B cell (primary cell): ENCODE results near the gene ELP2. TPM values are rescaled to one million over a fixed set of nuclear protein-coding genes. Genes with fewer than 3 reads are reported as not detected.
A peak's percentile ranks its signal among the peaks of the same experiment; 100 is the strongest.

Source experiments
- ATAC-seq: fragments of 200-7000 bp; cut with Tn5 transposase; one replicate; pipeline ENCODE4 v1.10.0; 2021; ENCODE audit warnings: low read depth, mild to moderate bottlenecking, moderate number of reproducible peaks, moderate library complexity
- CTCF ChIA-PET: fragments of 350-600 bp; sonication (Branson Sonifier 250); formaldehyde crosslinking; loops from one replicate; lab custom pipeline; 2021; ENCODE audit warnings: antibody characterized with exemption, inconsistent platforms; lab: Charles Lee
- POLR2A ChIA-PET: fragments of 350-600 bp; sonication (Branson Sonifier 250); formaldehyde crosslinking; loops from one replicate; lab custom pipeline; 2021; ENCODE audit warnings: antibody characterized with exemption; lab: Charles Lee
- DNase-seq: peaks from one replicate; pipeline ENCODE4 v3.0.0; 2013
- H2AFZ ChIP-seq: 2 replicates; pipeline ENCODE4 v1.6.1; 2012; ENCODE audit warnings: mild to moderate bottlenecking, low read depth, low read length; ENCODE audit not compliant: insufficient read depth, poor library complexity, severe bottlenecking
- H3K27ac ChIP-seq, 2 donors: 1 replicate in 1 of 2; 2 replicates in 1 of 2; pipeline ENCODE4 v1.5.1; 2012 to 2013; ENCODE audit warnings: low read length in 2 of 2, mild to moderate bottlenecking in 2 of 2, moderate library complexity in 1 of 2
- H3K27me3 ChIP-seq, 4 experiments: fragments of 200-600 bp in 1 of 4; sonication (generic) in 1 of 4; replicated peaks in 1 of 4; 1 replicate in 2 of 4; 2 replicates in 2 of 4; pipeline versions ENCODE4 v1.6.1 to v1.7.0; 2013 to 2016; ENCODE audit warnings: low read length in 3 of 4, mild to moderate bottlenecking in 2 of 4, mixed read lengths in 1 of 4, moderate library complexity in 1 of 4; ENCODE audit not compliant: insufficient read depth in 4 of 4, control insufficient read depth in 3 of 4; ENCODE audit errors: control extremely low read depth in 1 of 4
- H3K36me3 ChIP-seq, 2 experiments: replicated peaks in 1 of 2; 1 replicate in 1 of 2; 2 replicates in 1 of 2; pipeline versions ENCODE4 v1.6.1 to v1.7.1; 2013; ENCODE audit warnings: low read length in 1 of 2; ENCODE audit not compliant: insufficient read depth in 2 of 2, control insufficient read depth in 1 of 2; ENCODE audit errors: control extremely low read depth in 1 of 2, extremely low read depth in 1 of 2
- H3K4me1 ChIP-seq, 2 donors: fragments of 200-600 bp in 1 of 2; sonication (generic) in 1 of 2; 1 replicate in 1 of 2; 2 replicates in 1 of 2; pipeline versions ENCODE4 v1.5.1 to v1.6.1; 2013 to 2017; ENCODE audit warnings: low read length in 2 of 2; ENCODE audit not compliant: control insufficient read depth in 2 of 2, insufficient read depth in 2 of 2
- H3K4me2 ChIP-seq: replicated peaks from 2 replicates; pipeline ENCODE3; 2012; ENCODE audit warnings: mild to moderate bottlenecking, low read depth, low read length; ENCODE audit not compliant: poor library complexity, severe bottlenecking
- H3K4me3 ChIP-seq, 5 experiments: fragments of 200-600 bp in 1 of 5; sonication (generic) in 1 of 5; 1 replicate in 3 of 5; 2 replicates in 2 of 5; pipeline versions ENCODE4 v1.5.1 to v1.7.0; 2011 to 2016; ENCODE audit warnings: low read length in 4 of 5, mild to moderate bottlenecking in 4 of 5, low read depth in 2 of 5, control low read depth in 1 of 5, moderate library complexity in 1 of 5; ENCODE audit not compliant: insufficient read depth in 1 of 5; ENCODE audit errors: control extremely low read depth in 1 of 5, extremely low read depth in 1 of 5
- H3K79me2 ChIP-seq: fragments of 200-600 bp; sonication (generic); one replicate; pipeline ENCODE4 v1.6.0; 2016; ENCODE audit warnings: low read length; ENCODE audit not compliant: control insufficient read depth, insufficient read depth
- H3K9ac ChIP-seq: fragments of 200-600 bp; sonication (generic); 2 replicates; pipeline ENCODE4 v1.6.1; 2017; ENCODE audit warnings: mild to moderate bottlenecking, low read length, moderate library complexity
- H3K9me3 ChIP-seq, 3 donors: one replicate each; pipeline versions ENCODE4 v1.6.1 to v1.7.1; 2013; ENCODE audit warnings: low read length in 2 of 3; ENCODE audit not compliant: control insufficient read depth in 2 of 3, insufficient read depth in 1 of 3; ENCODE audit errors: control extremely low read depth in 1 of 3
- H4K20me1 ChIP-seq: 2 replicates; pipeline ENCODE4 v1.6.0; 2012; ENCODE audit warnings: mild to moderate bottlenecking, low read length; ENCODE audit not compliant: insufficient read depth, control insufficient read depth, poor library complexity, severe bottlenecking
- H3K27ac Mint-ChIP-seq: one replicate; pipeline ENCODE4 v1.8.0; 2021; ENCODE audit warnings: mixed read lengths
- H3K27me3 Mint-ChIP-seq: one replicate; pipeline ENCODE4 v1.8.0; 2021; ENCODE audit warnings: mixed read lengths
- H3K4me1 Mint-ChIP-seq: one replicate; pipeline ENCODE4 v1.8.0; 2021; ENCODE audit warnings: mixed read lengths
- H3K4me3 Mint-ChIP-seq: one replicate; pipeline ENCODE4 v1.8.0; 2021; ENCODE audit warnings: mixed read lengths
- H3K9me3 Mint-ChIP-seq: one replicate; pipeline ENCODE4 v1.8.0; 2022; ENCODE audit warnings: mixed read lengths; ENCODE audit not compliant: insufficient read depth
- EZH2 ChIP-seq: IDR thresholded peaks from 2 replicates; pipeline ENCODE4 v1.6.1; 2012; ENCODE audit warnings: borderline replicate concordance, low read depth, mild to moderate bottlenecking, moderate library complexity, low read length; ENCODE audit not compliant: insufficient read depth, poor library complexity, severe bottlenecking
- WGBS: methylation state at CpG from one replicate; pipeline ENCODE4 v1.1.5; 2013; ENCODE audit warnings: missing lambda C conversion rate; ENCODE audit not compliant: insufficient coverage; 5-methylcytosine and 5-hydroxymethylcytosine counted together
- intact Hi-C: fragments of 100-400 bp; cut with micrococcal nuclease; formaldehyde crosslinking; loops from one replicate; pipeline ENCODE4 v1.10.0; 2022
- polyA plus RNA-seq: library from polyadenylated mRNA; depleted of rRNA; stranded (reverse); fragments of >200 nt; gene quantifications from 2 replicates; pipeline ENCODE4 v1.2.3, GENCODE V29; 2012
- total RNA-seq, 2 donors: library from RNA; stranded (reverse); fragments of 120-200 nt in 1 of 2; gene quantifications; 1 replicate in 1 of 2; 2 replicates in 1 of 2; pipeline versions ENCODE4 v1.2.3 to v1.2.4, GENCODE V29; 2013 to 2022
- TF ChIP-seq, protein P1 (sequence below): fragments of 200-600 bp; IDR thresholded peaks from one replicate; pipeline ENCODE4 v1.8.0; 2022; ENCODE audit warnings: antibody characterized with exemption, mild to moderate bottlenecking

Gene ELP2
- total and polyA plus RNA-seq, 2 donors (not counting 1 experiment from before 2014, with no cell fraction given): 45.7 to 137 TPM

DNA sequence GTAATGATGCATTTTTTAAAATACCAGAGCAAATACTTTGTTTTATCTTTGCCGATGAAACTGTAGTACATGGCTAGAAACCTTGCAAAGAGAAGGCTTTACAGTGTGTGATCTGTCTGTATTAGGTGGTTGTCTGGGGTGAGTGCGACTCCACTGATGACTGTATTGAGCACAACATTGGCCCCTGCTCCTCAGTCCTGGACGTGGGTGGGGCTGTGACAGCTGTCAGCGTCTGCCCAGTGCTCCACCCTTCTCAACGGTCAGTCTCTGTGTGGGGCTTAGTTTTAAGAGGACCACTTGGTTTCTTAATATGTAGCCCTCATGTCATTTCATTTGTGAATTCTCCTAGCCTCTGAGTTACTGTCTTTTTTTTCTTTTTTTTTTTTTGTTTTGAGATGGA, 40.2 kb downstream of the ELP2 start:
- no peak for TF ChIP-seq EZH2
- TF ChIP-seq, protein P1, sequence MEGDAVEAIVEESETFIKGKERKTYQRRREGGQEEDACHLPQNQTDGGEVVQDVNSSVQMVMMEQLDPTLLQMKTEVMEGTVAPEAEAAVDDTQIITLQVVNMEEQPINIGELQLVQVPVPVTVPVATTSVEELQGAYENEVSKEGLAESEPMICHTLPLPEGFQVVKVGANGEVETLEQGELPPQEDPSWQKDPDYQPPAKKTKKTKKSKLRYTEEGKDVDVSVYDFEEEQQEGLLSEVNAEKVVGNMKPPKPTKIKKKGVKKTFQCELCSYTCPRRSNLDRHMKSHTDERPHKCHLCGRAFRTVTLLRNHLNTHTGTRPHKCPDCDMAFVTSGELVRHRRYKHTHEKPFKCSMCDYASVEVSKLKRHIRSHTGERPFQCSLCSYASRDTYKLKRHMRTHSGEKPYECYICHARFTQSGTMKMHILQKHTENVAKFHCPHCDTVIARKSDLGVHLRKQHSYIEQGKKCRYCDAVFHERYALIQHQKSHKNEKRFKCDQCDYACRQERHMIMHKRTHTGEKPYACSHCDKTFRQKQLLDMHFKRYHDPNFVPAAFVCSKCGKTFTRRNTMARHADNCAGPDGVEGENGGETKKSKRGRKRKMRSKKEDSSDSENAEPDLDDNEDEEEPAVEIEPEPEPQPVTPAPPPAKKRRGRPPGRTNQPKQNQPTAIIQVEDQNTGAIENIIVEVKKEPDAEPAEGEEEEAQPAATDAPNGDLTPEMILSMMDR: no peak
- Mint-ChIP-seq H3K9me3 (no peaks in the 10 kb centered on the region), H3K27me3 (no peaks in the 10 kb centered on the region), H3K4me1 (no peaks in the 10 kb centered on the region), H3K4me3 (no peak overlapping the region), H3K27ac (peak overlapping the region; percentile 15)
- peaks cover 0 to 3% (median 0%) of the 10 kb centered on the region in 3 donors for H3K9me3 ChIP-seq
- no peaks in the 10 kb centered on the region for H3K4me1 ChIP-seq
- WGBS: 100% methylated on average over 3 of the region's 5 CpGs
- CTCF ChIA-PET: no interaction called here
- H3K27me3 ChIP-seq: no peaks in the 10 kb centered on the region
- no peaks in the 10 kb centered on the region for H3K79me2 ChIP-seq
- no peak overlapping the region for H3K4me2 ChIP-seq
- POLR2A ChIA-PET: no interaction called here
- H3K9ac ChIP-seq: no peak overlapping the region
- H3K36me3 ChIP-seq: peaks cover 18 to 74% of the 10 kb centered on the region in 2 experiments
- DNase-seq: no peak
- intact Hi-C loops: no loop called here
- H4K20me1 ChIP-seq: no peaks in the 10 kb centered on the region
- ATAC-seq: no peak
- no peak overlapping the region for H3K27ac ChIP-seq
- H2AFZ ChIP-seq: no peak overlapping the region
- no peak overlapping the region for H3K4me3 ChIP-seq

- 73% methylated on average over 1 of the region's 1 CpG for WGBS
- H3K4me1 Mint-ChIP-seq: peaks cover 14% of the 10 kb centered on the region
- Histone ChIP-seq H3K36me3 (peaks cover 27 to 72% of the 10 kb centered on the region in 2 experiments), H3K9ac (no peak overlapping the region), H3K4me3 (no peak overlapping the region), H3K4me1 (peaks cover 11 to 13% of the 10 kb centered on the region in 2 donors), H3K27me3 (no peaks in the 10 kb centered on the region), H3K4me2 (no peak overlapping the region), H3K9me3 (no peaks in the 10 kb centered on the region), H2AFZ (no peak overlapping the region), H3K27ac (no peak overlapping the region), H3K79me2 (no peaks in the 10 kb centered on the region), H4K20me1 (no peaks in the 10 kb centered on the region)
- ATAC-seq (no peak), DNase-seq (no peak)
- CTCF ChIA-PET: interaction anchor here (0.7 to 1.6 kb wide), 2 partner anchors 19 to 158 kb away, joined by 3 read pairs; no protein-coding TSS in a partner anchor
- TF ChIP-seq, protein P1: no peak
- no peak for TF ChIP-seq EZH2
- POLR2A ChIA-PET: no interaction called here
- no peaks in the 10 kb centered on the region for H3K9me3 Mint-ChIP-seq
- intact Hi-C loops: no loop called here
- H3K27me3 Mint-ChIP-seq: no peaks in the 10 kb centered on the region
- no peak overlapping the region for H3K27ac Mint-ChIP-seq
- no peak overlapping the region for H3K4me3 Mint-ChIP-seq
Observed at GRCh38 chr18:36175481-36175880, 45.8 kb downstream of the ELP2 start.
